Activated CD4-positive, alpha-beta T cell treated with anti-CD3 and anti-CD28 coated beads, Interleukin-10, Interleukin-2, amounts not matched to agents 100 ng/mL and 50 ng/mL, durations not matched to agents 16 hours and 8 hours (primary cell): Measurements from ENCODE around the gene KISS1R.
"Not testable (repeated sequence)": the region's sequence is repeated elsewhere in the genome, so short reads cannot be mapped to it uniquely, and the experiment has no call there.

Experiments
- DNase-seq: peaks from one replicate; pipeline ENCODE4 v3.0.0-alpha.2; 2020

KISS1R gene

DNA sequence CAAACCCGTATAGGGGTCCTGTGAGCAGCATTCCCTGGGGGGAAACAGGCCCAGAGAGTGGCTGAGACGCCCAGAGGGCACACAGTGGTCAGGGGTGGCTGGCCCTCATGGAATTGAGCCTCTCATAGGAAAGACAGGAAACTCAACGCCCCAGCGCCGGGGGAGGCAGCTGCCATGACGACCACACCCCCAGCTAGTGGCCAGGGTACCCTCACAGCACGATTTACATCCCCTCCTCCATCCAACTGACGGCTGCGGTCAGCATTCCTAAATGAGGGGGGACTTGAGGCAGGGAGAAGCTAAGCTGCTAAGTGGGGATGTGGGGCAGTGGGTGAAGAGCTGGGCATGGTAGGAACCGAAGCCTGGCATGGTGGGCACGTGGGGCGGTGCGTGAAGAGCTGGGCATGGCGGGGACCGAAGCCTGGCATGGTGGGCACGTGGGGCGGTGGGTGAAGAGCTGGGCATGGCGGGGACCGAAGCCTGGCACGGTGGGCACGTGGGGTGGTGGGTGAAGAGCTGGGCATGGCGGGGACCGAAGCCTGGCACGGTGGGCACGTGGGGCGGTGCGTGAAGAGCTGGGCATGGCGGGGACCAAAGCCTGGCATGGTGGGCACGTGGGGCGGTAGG, 34.1 kb upstream of the KISS1R start:
- no peak for DNase-seq

DNA sequence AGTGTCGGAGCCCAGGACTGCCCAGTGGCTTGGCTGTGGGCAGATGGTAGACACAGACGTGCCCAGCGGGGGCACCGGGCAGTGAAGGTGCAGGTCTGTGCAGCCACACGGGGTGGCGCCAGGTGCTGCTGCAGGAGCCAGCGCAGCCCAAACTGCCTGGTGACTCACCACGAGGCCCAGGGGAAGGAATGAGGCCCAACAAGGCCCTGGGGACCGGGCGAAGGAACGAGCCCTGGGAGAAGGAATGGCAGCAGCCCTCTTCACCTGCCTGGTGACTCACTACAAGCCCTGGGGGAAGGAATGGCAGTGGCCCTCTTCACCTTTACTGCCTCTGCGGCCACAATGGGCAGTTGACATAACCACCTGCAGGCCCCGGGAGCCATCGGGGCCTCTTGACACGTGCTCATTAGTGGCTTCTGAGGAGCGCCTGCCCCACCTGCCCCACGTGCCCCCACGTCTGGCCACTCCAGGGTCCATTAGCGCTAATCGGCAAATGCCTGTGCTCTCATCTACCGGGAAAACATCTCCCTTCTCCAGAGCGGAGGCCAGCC, 33.4 kb upstream of the KISS1R start:
- DNase-seq = no peak

DNA sequence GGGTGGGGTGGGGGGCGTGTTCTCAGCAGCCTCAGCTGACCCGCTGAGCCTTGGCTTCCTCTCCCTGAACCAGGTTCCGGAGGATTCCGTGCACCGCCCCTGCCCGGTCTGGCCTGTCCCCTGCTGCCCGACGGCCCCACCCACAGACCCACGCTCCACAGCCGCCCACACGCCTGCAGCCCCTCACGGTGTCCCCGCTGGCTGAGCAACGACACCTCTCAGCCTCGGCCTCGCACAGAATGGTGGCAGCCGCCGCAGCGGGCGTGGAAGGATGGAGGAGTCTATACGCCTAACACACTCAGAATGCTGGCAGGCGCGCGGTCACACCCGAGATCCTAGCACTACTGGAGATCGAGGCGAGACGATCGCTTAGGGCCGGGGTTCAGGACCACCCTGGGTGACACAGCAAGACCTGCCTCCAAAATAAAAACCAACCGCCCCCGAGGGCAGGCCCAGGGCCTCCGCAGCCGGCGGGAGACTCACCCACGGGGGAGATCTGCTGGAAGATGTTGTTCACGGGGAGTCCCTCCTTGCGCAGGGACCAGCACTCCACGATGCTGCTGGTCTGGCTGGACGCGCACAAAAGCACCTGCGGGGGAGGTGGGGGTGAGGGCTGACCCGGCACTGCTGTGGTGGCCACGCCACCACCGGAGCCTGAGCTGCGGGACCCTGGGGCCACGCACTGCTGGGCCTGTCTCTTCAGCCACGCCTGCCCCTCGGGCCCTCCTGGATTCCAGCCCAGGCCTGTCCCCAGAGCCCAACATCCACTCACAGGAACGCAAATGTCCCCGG, 32.5 kb upstream of the KISS1R start:
- DNase-seq = no peak

DNA sequence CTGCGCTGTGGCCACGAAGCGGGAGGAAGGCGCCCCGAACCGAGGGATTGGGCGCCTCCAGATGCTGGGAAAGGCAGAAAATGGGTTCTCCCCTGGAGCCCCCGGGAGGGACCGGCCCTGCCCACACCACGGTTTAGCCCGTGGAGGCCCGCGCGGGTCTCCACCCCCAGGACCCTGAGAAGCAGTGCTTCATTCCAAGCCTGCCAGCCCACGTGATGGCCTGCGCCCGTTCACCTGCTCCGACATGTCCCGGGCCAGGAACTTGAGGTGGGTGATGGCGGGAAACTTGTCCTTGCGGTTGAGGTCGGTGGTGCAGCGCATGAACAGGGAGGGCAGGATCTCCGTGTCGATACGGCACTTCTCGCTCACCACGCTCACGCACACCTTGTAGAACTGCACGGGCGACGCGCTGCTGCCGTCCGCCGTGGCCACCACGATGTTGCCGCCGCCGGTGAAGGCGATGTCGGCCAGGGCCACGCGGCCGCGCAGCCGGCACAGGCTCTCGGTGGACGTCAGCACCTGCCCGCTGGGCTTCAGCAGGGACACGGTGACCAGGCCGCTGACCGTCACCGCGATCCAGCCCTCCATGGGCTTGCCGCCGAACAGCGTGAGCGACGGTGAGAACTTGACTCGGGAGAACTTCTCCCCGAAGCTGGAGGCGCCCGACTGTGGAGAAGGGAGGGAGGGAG, 31.5 kb upstream of the KISS1R start:
- DNase-seq = no peak

DNA sequence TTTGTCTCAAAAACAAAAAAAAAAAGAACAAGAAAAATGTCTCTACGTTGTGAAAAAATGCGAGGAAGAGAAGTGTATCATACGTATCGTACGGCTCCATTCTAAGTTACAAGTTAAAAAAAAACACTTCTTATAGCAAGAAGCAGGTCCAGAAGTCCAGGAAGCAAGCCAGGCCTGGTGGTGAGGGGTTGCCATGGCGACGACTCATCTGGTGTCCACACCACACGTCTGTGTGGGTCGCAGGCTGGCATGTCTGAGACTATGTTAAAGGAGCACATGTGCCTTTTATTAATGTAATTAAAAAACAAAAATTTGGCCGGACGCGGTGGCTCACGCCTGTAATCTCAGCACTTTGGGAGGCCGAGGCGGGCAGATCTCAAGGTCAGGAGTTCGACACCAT, 30.1 kb upstream of the KISS1R start:
- DNase-seq = no peak

DNA sequence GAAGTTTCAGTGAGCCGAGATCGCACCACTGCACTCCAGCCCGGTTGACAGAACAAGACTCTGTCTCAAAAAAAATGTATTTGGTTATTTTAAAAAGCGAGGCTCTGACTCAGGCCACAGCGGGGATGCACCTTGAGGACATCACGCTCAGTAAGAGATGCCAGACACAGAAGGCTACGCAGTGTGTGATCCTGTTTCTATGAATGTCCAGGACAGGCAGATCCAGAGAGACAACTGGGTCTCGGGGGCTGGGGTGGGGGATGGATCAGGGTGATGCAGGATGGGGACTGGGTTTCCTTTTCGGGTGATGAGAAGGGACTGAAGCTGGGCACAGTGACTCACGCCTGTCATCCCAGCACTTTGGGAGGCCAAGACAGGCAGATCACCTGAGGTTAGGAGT, 29.5 kb upstream of the KISS1R start:
- DNase-seq = no peak

DNA sequence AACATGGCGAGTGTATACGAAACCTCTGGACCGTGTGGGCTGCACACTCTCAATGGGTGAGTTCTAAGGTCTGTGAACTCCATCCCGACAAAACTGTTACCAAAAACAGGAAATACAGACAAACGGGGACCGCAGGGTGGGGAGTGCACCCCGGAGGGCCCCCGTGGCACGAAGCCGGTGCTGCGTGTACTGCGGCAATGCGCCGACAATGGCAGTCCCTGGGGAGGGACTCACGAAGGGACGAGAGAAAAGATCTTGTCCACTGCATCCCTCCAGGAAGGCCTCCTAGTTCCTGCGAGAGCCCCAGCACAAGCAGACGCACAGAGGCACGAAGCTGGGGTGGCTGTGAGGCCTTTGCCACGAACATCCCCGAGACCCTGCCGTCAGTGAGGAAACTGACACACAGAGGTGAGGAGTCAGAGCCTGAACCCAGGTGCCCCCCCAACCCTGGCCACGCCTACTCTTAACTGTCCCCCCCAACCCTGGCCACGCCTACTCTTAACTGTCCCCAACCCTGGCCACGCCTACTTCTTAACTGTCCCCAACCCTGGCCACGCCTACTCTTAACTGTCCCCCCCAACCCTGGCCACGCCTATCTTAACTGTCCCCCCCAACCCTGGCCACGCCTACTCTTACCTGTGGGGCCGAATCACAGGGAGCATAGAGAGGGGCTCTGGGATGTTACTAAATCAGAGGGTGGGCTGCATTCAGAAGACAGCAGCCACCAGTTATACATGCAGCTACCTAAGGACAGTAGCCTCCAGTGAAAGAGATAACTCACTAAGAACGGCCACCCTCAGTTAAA, 28.4 kb upstream of the KISS1R start:
- DNase-seq = no peak

DNA sequence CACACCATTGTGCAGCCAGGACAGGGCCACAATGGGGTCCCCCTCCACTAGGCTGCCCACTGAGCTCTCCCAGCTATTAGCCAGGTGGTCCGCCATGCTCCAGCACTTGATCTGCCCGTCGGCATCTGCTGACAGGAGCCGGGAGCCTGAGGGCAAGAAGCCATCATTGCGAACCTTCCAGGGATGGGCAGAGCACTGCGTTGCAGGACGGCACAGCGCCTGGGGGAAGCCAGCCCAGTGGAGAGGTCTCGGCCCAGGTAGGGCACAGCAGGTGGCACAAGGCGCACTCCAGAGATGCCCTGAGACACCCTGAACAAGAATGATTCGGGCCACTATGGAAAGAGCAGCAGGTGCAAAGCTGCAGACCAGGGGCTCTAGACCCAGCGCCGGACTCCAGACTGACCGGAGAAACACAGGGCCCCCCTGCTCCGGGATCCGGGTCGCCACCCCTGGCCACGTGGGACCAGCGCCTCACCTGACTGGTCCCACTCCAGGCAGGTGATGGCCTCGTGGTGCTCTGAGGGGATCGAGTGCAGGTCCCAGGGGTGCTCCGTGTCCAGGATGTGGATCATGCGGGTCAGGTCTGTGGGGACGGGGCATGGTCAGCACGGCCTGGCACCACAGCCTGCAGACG, 27.4 kb upstream of the KISS1R start:
- DNase-seq = no peak

DNA sequence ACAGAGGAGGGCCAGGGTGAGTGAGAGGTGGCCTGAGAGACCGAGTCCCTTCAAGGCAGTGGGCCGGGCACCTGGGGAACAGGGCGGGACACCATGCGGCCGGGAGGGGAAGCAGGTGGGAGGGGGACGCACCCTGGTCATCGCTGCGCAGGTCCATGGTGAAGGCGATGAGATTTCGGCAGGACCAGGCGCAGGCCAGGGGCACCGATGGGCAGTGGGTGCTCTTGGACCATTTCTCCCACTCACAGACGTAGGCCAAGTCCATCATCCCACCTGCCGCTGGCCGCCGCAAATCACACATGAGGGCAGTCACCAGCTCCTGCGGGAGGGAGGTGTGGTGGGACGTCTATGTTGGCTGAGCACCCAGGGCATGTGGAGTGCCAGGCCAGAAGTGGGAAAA, 26.3 kb upstream of the KISS1R start:
- DNase-seq = no peak

DNA sequence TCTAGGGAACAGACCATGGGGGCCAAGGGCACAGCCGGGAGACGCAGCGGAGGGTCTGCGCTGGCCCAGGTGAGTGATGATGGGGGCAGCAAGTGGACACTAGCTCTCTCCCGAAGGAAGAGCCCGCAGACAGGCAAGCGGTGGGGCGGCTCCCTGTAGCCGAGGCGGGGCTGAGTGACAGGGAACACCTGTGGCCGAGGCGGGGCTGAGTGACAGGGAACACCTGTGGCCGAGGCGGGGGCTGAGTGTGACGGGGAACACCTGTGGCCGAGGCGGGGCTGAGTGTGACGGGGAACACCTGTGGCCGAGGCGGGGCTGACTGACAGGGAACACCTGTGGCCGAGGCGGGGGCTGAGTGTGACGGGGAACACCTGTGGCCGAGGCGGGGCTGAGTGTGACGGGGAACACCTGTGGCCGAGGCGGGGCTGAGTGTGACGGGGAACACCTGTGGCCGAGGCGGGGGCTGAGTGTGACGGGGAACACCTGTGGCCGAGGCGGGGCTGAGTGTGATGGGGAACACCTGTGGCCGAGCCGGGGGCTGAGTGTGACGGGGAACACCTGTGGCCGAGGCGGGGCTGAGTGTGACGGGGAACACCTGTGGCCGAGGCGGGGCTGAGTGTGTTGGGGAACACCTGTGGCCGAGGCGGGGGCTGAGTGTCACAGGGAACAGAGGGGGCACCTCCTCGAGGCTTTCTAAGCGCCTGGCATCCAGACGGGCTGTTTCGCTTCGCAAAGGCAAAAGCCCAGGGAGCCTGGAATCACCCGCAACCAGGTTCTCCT, 25.5 kb upstream of the KISS1R start:
- not testable (repeated sequence) for DNase-seq

DNA sequence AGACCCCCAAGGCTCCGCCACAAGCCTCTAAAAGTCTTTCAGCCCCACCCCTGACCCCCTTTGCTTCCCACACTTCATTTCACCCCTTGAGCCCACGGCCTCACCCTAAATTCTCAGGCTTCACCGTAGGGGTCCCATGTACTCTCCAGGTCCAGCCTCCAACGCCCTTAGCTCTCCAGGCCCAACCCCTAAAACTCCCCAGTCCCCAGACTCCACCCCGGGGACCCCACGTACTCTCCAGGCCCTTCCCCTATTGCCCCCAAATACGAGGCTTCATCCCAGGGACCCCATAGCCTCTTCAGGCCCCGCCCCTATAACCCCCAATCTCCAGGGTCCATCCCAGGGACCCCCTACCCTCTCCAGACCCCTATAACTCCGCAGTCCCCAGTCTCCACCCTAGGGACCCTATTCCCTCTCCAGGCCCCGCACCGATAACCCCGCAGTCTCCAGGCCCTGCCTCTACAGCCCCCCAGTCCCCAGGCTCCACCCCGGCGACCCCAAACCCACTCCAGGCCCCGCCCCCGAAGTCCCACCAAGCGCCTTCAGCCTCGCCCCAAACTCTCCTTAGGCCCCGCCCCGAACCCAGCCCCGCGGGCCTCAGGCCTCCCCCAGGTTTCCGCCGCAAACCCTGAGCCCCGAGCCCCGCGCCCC, 24.8 kb upstream of the KISS1R start:
- no peak for DNase-seq

DNA sequence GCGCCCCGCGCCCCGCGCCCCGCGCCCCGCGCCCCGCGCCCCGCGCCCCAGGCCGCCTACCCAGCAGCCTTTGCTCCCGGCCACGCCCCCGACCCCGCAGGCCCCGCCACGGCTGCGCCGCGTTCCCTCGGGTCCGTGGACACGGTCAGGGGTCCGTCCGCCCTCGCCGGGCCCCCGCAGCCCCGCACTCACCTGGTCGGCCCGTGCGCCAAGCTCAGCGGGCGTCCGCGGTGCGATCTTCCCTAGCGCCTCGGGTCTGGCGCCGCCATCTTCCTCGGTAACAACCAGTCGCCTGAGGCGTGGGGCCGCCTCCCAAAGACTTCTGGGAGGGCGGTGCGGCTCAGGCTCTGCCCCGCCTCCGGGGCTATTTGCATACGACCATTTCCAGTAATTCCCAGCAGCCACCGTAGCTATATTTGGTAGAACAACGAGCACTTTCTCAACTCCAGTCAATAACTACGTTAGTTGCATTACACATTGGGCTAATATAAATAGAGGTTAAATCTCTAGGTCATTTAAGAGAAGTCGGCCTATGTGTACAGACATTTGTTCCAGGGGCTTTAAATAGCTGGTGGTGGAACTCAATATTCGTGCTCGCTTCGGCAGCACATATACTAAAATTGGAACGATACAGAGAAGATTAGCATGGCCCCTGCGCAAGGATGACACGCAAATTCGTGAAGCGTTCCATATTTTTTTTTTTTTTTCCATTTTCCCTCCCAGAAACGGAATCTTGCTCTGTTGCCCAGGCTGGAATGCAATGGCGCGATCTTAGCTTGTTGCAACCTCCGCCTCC, 24.0 kb upstream of the KISS1R start, which contains the start of the genes MED16 and RNU6-9:
TSS of gene MED16 (minus strand) at position 294 of the 796 bp plus-strand sequence. CDS start 2,056 bp downstream, outside the sequence.
TSS of gene RNU6-9 (plus strand) at position 591 of the 796 bp plus-strand sequence.
- DNase-seq = peak; percentile 94

DNA sequence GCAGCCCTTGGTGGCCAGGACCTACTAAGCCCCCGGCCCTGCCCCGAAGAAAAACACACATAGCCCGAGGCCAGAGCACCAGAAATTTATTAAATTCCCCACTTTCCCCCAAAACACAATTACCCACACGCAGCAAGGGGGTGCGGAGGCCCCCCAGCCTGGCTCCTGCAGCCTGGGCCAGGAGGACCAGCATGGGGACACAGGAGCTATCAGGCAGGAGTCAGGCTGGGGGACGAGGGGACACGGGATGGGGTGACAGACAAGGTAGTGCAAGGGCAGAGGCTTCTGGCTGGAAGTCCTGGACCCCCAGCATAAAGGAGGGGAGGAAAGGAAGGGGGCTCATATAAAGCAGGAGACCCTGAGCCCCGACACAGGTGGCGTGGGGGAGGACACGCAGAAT, 20.7 kb upstream of the KISS1R start:
- DNase-seq = no peak

DNA sequence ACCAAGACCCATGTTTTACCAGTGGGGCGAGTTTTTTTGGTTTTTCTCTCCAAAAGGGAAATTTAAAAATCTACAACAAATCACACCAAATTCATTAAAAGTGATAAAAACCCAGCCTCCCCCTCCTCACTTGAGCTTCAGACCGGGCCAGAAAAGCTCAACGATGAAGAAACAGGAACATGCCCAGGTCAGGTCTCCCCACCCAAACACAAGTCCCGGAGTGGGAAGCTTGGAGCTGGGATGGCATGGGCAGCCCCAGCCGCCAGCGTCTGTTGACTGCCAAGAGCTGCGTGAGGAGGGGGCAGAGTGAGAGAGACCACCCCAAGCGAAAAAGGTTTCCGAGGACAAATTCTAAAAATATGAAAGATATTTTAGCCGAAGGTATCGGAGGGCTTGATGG, 20.1 kb upstream of the KISS1R start:
- no peak for DNase-seq

DNA sequence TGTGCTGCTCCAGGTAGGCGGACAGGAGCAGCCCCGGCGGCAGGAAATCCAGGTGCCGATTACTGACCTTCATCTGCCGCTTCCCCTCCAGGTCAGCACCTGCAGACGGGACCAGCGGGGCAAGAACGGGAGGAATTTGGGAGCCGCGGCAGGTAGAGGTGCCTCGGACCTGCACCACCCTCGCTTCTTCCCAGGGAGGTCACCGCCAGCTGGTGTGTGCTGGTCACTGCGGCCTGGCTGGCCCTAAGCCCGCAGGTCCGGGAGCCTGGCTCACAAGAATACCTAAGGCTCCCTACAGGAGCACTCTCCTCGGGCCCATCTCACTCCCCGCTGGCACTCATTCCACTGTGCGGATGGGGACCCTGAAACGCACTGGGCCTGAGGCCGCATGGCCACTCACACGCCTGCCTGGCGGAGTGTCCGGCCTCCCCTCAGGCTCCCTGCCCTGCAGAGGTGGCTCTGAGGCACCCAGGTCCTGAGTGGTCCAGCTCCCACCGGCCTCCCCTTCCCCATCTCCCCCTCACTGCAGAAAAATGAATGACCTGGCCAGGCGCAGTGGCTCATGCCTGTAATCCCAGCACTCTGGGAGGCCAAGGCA, 19.6 kb upstream of the KISS1R start:
- DNase-seq = no peak

DNA sequence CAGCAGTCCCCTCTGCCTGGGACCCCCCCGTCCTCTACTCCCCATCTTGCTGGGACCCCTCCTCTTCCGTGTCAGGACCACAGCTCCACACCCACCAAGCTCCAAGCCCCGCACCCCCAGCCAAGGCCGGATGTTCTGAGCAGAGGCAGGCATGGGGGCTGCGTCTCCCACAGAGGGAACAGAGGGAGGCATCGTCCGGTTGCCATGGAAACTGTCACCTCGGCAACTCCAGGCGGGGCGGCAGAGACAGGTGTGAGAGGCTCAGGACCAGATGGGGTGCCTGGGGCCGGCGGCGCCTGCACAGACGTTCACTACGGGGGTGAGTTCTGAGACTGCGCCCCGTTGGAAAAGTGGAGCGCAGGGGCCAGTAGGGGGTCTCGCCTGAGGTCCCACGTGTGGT, 18.5 kb upstream of the KISS1R start:
- DNase-seq = no peak

DNA sequence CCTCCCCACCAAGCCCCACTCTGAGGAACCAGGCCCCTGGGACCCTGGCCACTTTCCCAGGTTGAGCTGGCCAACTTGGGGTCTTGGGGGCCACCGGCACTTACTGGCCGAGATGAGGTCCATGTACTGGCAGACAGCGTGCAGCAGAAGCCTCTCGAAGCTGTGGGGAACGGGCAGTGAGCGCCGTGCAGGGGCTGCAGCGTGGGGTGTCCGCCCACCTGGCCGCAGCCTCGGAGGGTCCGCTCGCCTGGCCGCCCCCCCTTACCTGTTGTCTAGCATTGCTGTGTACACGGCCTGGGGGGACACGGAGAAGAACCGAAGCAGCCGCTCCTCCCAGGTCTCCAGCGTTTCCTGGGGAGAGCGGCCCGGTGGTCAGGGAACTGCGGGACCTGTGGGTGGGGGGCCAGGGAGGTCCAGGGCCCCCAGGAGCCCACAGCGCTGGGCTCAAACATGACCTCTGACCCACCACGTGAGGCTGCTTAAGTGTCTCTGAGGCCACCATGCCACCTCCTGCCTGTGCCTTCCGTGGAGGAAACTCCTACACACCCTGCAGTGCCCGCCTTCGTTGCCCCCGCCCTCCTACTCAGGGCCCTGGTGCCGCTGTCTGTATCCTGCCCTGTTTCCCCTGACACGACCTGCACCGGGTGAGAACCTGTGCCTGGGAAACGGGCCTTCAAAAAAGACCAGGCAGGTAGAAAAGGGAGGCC, 17.6 kb upstream of the KISS1R start:
- no peak for DNase-seq

DNA sequence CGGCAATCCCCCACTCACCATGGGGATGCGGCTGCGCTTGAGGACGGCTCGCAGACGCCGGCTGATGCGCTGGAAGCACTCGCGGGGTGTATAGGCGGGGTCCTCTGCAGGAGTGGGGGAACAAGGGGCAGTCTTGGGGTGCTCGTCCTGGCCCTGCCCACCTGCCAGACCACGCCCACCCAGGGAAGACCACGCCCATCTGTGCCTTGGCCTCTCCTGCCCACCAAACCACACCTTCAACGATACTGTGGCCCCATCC, 17.2 kb upstream of the KISS1R start:
- DNase-seq = no peak
